GM10847 (cell line): Measurements from ENCODE around the gene VASP.
A peak's percentile ranks its signal among the peaks of the same experiment; 100 is the strongest.

Source experiments
- POLR2A ChIP-seq: IDR thresholded peaks from 2 replicates; pipeline ENCODE4 v1.6.1; 2011; ENCODE audit not compliant: insufficient read length; ENCODE audit errors: extremely low read depth

VASP gene

DNA sequence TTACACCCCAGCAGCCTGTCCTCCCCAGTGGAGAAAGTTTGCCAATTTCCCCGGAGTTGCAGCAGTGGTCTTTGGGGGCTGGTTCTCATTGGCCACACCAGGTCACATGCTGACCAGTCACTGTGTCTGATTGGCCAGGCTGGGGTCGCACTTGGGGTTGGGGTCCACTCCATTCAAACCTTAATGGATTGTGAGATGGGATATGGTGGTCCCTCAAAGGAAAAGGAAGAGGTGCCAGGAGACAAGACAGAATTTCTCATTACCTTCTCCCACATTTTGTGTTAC lies 5.6 kb upstream of the VASP start:
- TF ChIP-seq POLR2A, result no peak

DNA sequence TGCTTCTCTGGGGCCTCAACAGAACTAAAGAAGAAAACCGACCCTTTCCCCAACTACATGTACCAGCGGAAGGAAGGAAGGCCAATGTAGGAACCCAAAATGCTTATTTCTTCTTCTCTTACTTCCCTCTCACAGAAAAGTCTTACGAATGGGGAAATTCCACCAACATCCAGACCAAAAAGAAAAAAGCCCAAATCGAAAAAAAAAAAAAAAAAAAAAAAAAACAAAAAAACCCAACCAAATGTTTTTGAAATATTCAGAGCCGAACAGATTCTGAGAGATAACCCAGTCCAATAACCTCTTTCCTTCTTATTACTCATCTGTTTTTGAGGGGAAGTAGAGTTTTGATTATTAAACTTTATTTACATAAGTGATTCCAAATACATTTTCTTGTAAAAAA lies 5.2 kb upstream of the VASP start:
- TF ChIP-seq POLR2A, result no peak

DNA sequence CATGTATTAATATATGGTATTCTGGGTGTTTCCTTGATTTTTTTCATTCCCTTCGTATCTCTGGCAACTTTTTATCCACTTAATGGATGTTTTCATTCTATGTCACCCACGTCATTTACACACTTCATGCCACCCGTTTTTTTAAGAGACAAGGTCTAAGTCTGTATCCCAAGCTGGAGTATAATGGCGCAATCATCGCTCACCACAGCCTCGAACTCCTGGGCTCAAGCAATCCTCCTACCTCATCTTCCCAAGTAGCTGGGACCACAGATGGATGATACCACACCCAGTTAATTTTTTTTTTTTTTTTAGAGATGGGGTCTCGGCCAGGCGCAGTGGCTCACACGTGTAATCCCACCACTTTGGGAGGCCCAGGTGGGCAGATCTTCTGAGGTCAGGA lies 3.4 kb upstream of the VASP start:
- TF ChIP-seq POLR2A, result no peak

DNA sequence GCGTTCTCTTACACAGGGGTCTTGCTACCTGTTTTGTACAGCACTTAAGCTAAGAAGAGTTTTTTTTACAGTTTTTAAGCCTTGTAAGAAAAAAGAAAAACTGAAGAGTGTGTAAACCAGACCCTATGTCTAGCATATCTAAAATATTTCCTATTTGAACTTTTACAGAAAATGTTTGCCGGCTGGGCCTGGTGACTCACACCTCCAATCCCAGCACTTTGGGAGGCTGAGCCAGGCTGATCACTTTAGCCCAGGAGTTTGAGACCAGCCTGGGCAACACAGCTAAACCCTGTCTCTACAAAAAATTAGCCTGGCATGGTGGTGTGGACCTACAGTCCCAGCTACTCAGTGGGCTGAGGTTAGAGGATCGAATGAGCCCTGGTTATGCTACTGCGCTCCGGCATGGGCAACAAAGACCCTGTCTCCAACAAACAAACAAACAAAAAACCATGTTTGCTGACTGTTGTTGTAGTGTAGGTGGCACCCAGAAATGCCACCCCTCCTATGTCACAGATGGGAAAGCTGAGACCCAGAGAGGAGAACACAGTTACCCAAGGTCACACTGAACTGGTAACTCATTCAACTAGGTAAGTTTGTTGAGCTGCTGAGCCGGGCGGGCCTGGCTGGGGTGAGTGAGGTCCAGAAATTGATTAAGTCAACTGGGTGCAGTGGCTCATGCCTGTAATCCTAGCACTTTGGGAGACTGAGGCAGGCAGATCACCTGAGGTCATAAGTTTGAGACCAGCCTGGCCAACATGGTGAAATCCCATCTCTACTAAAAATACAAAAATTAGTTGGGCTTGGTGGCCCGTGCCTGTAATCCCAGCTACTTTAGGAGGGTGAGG lies 1.9 kb upstream of the VASP start:
- TF ChIP-seq POLR2A, result no peak

DNA sequence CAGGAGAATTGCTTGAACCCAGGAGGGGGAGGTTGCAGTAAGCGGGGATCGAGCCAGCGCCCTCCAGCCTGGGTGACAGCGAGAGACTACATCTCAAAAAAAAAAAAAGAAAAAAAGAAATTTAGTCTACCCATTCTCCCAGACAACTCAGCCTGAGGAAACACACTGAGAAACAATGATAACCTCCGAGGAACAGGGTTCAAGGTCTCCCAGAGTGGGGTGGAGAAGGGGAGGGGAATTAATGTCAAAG lies 1.4 kb upstream of the VASP start:
- TF ChIP-seq POLR2A, result no peak

DNA sequence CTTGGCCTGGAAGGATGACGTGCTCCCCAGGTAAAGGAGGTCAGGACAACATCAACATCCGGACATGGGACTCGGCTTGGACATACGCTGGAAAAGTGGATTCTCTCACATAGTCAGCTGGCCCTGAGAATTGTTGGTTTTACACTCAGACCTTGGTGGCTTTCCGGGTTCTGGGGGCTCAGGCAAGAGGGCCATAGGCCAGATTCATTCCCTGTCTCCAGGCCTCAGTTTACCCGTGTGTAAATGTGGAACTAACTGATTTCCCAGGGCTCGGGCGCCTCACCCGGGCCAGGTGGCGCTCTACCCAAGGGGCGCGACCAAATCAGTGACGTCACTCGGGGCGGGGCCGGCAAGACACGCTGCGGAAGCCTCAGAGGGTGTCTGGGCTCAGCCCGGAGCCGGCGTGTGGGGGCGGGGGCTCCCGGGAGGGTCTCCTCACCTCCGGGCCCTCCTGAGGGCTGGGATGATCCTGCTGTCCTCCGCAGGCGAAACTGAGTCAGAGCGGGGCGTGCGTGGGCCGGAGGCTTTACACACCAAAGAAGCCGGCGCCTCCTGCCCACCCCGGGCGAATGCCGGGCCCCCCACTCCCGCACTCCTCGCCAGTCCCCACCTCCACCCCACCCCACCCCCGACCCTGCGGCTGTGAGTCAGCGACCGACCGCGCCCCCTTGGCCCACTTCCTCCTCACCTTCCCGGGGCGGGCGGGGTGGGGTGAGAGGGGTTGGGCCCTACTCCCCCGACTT lies 862 bp upstream of the VASP start:
- TF ChIP-seq POLR2A, result peak; percentile 60

DNA sequence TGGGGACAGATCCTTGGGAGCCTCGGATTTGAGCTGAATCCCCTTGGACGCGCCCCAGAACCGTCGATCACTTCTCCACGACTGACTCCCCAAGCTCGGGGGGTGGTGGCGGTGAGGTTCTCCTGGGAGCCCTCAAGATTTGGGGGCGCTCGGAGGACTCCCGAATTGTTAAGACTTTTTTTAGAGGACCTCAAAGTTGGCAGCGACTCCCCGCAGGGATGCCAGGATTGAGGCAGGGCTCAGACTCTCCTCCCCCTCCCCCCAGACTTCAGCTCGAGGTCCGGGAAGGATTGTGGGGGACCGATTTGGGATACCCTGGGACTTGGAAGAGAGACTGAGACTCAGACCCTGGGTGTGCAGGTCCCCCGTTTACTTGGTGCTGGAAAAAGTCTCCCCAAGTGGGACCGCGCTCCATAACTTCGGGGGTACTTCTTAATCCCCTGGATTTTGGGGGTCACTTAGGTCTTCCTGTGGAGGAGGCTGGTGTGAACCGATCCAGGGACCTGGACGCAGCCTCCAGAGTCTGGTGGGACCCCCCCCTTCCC lies 665 bp downstream of the VASP start:
- TF ChIP-seq POLR2A, result no peak

DNA sequence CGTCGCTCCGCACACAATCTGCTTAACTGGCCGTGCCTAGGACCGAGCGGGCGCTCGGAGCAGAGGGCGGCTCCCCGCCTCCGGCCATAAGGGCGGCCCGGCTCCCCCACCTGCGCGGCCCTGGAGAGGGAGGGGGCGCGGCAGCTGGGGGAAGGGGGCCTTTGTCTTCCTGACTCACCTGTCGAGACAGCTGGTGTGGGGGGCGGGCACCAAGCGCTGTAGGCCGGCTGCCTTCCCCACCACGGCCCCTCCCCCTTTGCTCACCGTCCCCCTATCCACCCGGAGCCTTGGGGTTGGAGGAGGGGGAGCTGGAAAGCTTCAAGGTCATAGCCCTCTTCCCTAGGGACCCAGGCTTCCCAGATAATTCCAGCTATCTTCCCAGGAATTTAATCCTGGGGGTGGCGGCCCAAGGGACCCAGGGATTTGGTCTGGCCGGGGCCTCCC lies 1.2 kb downstream of the VASP start:
- no peak for TF ChIP-seq POLR2A

DNA sequence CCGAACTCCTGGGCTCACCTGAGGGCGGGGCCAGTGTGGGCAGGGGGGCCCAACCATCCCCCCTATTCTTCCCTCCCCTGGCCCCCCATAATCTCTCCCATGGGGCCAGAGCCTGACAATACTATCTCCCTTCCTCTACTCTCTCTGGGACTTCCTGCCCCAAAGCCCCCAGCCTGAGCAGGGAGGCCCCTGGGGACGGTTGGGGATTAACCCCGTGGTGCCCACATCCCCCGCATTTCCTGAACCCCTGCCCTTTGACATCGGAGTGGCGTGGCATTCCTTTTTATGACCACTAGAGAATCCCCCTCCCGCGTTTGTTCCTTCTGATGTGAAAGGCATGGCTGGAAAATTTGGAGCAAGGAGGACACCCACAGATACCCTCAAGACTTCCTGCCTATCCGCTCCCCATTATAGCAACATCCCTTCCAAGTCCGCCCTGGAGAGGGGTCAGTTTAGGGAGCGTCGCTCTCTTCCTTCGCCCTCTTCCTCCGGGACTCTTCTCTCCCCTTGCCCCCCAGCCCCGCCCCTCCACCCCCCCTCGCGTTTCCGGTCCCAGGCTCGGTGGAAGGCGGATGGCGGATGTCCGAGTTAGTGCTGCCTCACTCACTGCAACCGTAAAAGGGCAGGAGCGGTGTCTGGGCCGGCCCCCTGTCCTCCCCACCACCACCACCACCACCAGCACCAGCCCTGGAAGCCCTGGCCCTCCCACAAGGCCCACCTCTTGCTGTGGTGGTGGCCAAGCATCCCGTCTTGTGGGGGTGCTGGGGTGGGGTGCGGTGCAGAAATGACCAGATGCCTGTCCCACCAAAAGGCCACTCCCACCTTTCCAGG lies 1.8 kb downstream of the VASP start:
- TF ChIP-seq POLR2A, result peak; percentile 27

DNA sequence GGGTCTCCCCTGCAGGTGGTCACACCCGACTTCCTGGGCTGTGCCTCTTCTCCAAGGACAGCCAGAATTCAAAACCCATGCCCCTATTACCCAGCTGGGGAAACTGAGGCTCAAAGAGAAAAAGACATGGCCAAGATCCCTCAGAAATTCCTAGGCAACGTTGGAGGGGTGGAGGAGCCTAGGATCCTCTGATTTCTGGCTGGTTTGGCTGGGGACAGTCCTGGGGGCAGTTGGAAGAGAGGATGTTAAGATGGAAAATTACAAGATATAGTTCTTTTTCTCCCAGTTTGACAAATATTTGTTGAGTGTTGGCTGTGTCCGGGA lies 2.4 kb downstream of the VASP start:
- TF ChIP-seq POLR2A, result no peak

DNA sequence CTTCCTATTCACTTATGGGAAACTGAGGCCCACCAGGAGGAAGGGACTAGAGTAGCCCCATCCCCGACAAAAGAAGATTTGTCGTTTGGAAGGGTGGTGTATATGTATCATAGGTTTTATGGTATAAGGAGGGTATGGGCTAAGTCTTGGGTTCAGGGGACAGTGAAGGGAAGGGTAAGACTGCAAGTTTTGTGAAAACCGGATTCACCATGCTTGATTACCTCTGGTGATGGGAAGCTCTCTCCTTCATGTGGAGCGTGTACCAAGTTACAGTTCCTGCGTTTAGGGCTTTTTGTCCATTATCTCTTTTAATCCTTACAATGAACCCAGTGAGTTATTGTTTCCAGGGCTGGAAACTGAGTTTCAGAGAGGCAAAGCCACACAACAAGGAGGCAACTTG lies 3.8 kb downstream of the VASP start:
- TF ChIP-seq POLR2A, result no peak

DNA sequence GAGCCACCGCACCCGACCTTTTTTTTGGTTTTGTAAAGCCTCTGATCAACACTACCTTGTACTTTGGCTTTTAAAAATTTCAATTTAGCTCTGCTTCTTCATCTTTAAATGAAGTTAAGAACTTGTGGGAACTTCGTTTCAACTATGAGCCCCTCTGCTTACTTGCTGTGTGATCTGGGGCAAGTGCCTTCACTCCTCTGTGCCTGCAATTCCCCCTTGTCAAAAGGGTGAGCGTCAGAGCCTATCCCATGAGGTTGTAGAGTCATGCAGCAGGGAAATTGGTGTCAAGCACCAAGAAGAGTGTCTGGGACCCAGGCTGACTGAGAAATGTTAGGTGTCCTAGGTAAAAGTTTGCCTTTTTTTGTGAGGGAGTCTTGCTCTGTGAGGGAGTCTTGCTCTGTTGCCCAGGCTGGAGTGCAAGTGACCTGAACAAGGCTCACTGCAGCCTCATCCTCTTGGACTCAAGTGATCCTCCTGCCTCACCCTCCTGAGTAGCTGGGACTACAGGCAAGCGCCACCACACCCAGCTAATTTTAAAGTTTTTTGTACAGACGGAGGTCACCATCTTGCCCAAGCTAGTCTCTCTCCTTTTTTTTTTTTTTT lies 5.7 kb downstream of the VASP start:
- TF ChIP-seq POLR2A, result no peak

DNA sequence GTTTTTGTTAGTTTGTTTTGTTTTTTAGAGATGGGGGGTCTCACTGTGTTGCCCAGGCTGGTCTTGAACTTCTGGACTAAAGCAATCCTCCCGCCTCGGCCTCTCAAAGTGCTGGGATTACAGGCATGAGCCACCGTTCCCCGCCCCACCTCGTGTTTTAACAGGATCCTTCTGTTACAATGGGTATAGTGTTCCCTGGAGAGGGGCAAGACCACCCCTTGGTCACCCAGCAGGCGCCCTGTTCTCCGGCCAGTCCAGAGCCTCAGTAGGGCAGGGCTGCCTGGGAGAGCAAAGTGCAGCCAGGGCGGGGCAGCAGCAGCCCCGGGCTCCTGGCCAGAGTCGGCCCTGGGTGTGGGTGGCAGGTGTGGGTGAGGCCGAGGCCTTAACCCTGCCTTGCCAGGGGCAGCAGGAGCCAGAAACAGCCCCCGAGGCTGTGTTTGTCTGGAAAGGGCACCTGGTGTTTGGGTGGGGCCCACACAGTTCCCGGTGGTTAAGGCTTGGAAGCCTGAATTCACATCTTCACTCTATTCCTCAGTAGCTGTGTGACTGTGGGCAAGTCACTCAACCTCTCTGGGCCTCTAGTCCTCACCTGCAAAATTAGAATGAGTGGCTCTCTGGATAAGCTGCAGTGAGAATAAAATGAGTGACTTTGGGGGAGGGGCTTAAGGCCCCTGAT lies 7.2 kb downstream of the VASP start:
- TF ChIP-seq POLR2A, result no peak

DNA sequence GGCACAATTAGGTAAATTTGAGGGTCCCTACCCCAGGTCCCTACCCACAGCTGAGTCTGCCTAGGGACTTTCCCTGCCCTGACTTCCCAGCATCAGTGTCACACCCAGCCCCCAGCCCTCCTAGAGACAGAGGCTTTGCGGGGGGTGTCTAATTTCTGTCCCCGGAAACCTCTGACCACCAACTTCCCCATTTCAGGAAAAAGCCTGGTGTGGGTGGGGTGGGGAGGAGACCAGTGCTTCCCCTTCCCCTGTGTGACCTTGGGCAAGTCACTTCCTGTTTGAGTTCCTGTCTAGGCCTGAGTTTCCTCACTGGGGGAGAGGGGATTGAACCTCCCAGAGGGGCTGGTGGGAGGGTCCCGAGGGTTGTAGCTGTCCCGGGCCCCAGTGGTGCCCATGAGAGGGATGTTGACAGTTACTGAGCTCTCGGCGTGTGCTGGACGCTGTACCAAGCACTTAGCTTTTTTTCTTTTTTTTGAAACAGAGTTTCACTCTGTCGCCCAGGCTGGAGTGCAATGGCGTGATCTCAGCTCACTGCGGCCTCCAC lies 7.9 kb downstream of the VASP start:
- no peak for TF ChIP-seq POLR2A
